IMR-90 (cell line): ENCODE results near the gene RASGRP3. TPM values are rescaled to one million over a fixed set of nuclear protein-coding genes. Genes with fewer than 3 reads are reported as not detected.

Experiments used
- ATAC-seq: fragments of 200-7000 bp; cut with Tn5 transposase; 2 replicates; pipeline ENCODE4 v1.9.1; 2020; ENCODE audit warnings: low read depth, mild to moderate bottlenecking, moderate library complexity
- BruUV-seq: library from RNA; stranded (reverse); fragments of 400-500 nt; replicated peaks from 2 replicates; lab custom pipeline; 2021; lab: Mats Ljungman, UMichigan
- CTCF ChIA-PET: fragments of 300-600 bp; formaldehyde crosslinking; extraction: SDS; loops from one replicate; lab custom pipeline; 2021; ENCODE audit warnings: antibody characterized with exemption; lab: Yijun Ruan, JAX
- POLR2A ChIA-PET: fragments of 300-600 bp; sonication (Branson Sonifier 250); formaldehyde crosslinking; loops from one replicate; lab custom pipeline; 2022; ENCODE audit warnings: antibody characterized with exemption; ENCODE audit not compliant: unreplicated experiment; lab: Charles Lee
- DNase-seq: peaks from one replicate; pipeline ENCODE4 v3.0.0; 2013
- H2AFZ ChIP-seq: replicated peaks from 2 replicates; pipeline ENCODE3; 2013; ENCODE audit warnings: low read length, mild to moderate bottlenecking; ENCODE audit not compliant: poor library complexity
- H2AK5ac ChIP-seq: 2 replicates; pipeline ENCODE4 v1.6.1; 2013; ENCODE audit warnings: low read depth, low read length, inconsistent platforms
- H2AK9ac ChIP-seq: replicated peaks from 2 replicates; pipeline ENCODE3; 2013; ENCODE audit warnings: mild to moderate bottlenecking, low read depth, low read length, moderate library complexity; ENCODE audit not compliant: poor library complexity
- H2BK120ac ChIP-seq: 2 replicates; pipeline ENCODE4 v1.6.1; 2013; ENCODE audit warnings: low read depth, low read length, inconsistent platforms
- H2BK15ac ChIP-seq: 3 replicates; pipeline ENCODE4 v1.6.1; 2013; ENCODE audit warnings: low read depth, low read length, inconsistent platforms
- H2BK20ac ChIP-seq: 2 replicates; pipeline ENCODE4 v1.6.1; 2013; ENCODE audit warnings: low read depth, mild to moderate bottlenecking, inconsistent platforms, low read length, moderate library complexity
- H2BK5ac ChIP-seq: 2 replicates; pipeline ENCODE4 v1.6.1; 2013; ENCODE audit warnings: mild to moderate bottlenecking, low read depth, low read length, inconsistent platforms; ENCODE audit not compliant: poor library complexity, severe bottlenecking
- H3K14ac ChIP-seq: replicated peaks from 2 replicates; pipeline ENCODE4 v1.6.1; 2013; ENCODE audit warnings: low read depth, low read length, inconsistent platforms
- H3K18ac ChIP-seq: 2 replicates; pipeline ENCODE4 v1.6.1; 2013; ENCODE audit warnings: low read depth, low read length, control low read depth
- H3K23ac ChIP-seq: 2 replicates; pipeline ENCODE4 v1.6.1; 2013; ENCODE audit warnings: low read depth, low read length, inconsistent platforms
- H3K27ac ChIP-seq: 2 replicates; pipeline ENCODE4 v1.5.1; 2013; ENCODE audit warnings: mild to moderate bottlenecking, control low read depth, low read length; ENCODE audit not compliant: insufficient read depth
- H3K27me3 ChIP-seq: 2 replicates; pipeline ENCODE4 v1.6.1; 2013; ENCODE audit warnings: low read length; ENCODE audit not compliant: control insufficient read depth, insufficient read depth
- H3K36me3 ChIP-seq: 2 replicates; pipeline ENCODE4 v1.6.1; 2013; ENCODE audit warnings: low read length, mixed read lengths; ENCODE audit not compliant: control insufficient read depth, insufficient read depth
- H3K4ac ChIP-seq: 2 replicates; pipeline ENCODE4 v1.6.1; 2013; ENCODE audit warnings: low read depth, low read length, inconsistent platforms
- H3K4me1 ChIP-seq: 2 replicates; pipeline ENCODE4 v1.6.1; 2013; ENCODE audit warnings: low read length, mixed read lengths; ENCODE audit not compliant: control insufficient read depth, insufficient read depth
- H3K4me2 ChIP-seq: 2 replicates; pipeline ENCODE4 v1.6.1; 2013; ENCODE audit warnings: low read depth, mild to moderate bottlenecking, control low read depth, low read length, moderate library complexity
- H3K4me3 ChIP-seq: 2 replicates; pipeline ENCODE4 v1.5.1; 2013; ENCODE audit warnings: low read depth, mild to moderate bottlenecking, control low read depth, low read length, moderate library complexity; ENCODE audit not compliant: insufficient read depth
- H3K56ac ChIP-seq: 2 replicates; pipeline ENCODE4 v1.6.1; 2013; ENCODE audit warnings: low read length, inconsistent platforms; ENCODE audit not compliant: insufficient read depth; ENCODE audit errors: extremely low read depth
- H3K79me1 ChIP-seq, 2 experiments: 2 replicates each; pipeline ENCODE4 v1.6.1; 2013; ENCODE audit warnings: low read length in 2 of 2, inconsistent platforms in 1 of 2, low read depth in 1 of 2
- H3K9ac ChIP-seq: 2 replicates; pipeline ENCODE4 v1.6.1; 2013; ENCODE audit warnings: low read depth, low read length, control low read depth
- H3K9me1 ChIP-seq: 2 replicates; pipeline ENCODE4 v1.6.1; 2013; ENCODE audit warnings: low read length, inconsistent platforms; ENCODE audit not compliant: insufficient read depth
- H3K9me3 ChIP-seq: 2 replicates; pipeline ENCODE4 v1.6.1; 2013; ENCODE audit warnings: low read length; ENCODE audit not compliant: control insufficient read depth, insufficient read depth
- H4K20me1 ChIP-seq: 2 replicates; pipeline ENCODE4 v1.6.1; 2013; ENCODE audit warnings: low read length, inconsistent platforms; ENCODE audit not compliant: insufficient read depth
- H4K5ac ChIP-seq: 2 replicates; pipeline ENCODE4 v1.6.1; 2013; ENCODE audit warnings: mild to moderate bottlenecking, low read depth, low read length, control low read depth
- H4K8ac ChIP-seq, 2 experiments: 2 replicates each; pipeline ENCODE4 v1.6.1; 2013; ENCODE audit warnings: low read depth in 2 of 2, low read length in 2 of 2, control low read depth in 1 of 2, inconsistent platforms in 1 of 2
- H4K91ac ChIP-seq: 2 replicates; pipeline ENCODE4 v1.6.1; 2013; ENCODE audit warnings: low read depth, low read length, inconsistent platforms; ENCODE audit not compliant: insufficient read depth
- BHLHE40 ChIP-seq: fragments of 150-350 bp; IDR thresholded peaks from 2 replicates; pipeline ENCODE4 v1.6.1; 2016; ENCODE audit warnings: mild to moderate bottlenecking, low read depth, low read length
- CEBPB ChIP-seq: IDR thresholded peaks from 2 replicates; pipeline ENCODE4 v1.6.1; 2012; ENCODE audit warnings: low read depth, low read length, improper control_type of control experiment
- CHD1 ChIP-seq: IDR thresholded peaks from 2 replicates; pipeline ENCODE4 v1.6.1; 2012; ENCODE audit warnings: low read depth, low read length, improper control_type of control experiment
- FOS ChIP-seq: fragments of 150-350 bp; IDR thresholded peaks from 2 replicates; pipeline ENCODE4 v1.6.1; 2016; ENCODE audit warnings: low read depth, low read length
- MAZ ChIP-seq: IDR thresholded peaks from 2 replicates; pipeline ENCODE4 v1.6.1; 2012; ENCODE audit warnings: low read depth, mild to moderate bottlenecking, low read length, improper control_type of control experiment, moderate library complexity, borderline replicate concordance
- MXI1 ChIP-seq: IDR thresholded peaks from 2 replicates; pipeline ENCODE4 v1.6.1; 2012; ENCODE audit warnings: low read depth, mild to moderate bottlenecking, low read length, moderate library complexity, borderline replicate concordance
- NFE2L2 ChIP-seq: fragments of 150-350 bp; IDR thresholded peaks from 2 replicates; pipeline ENCODE4 v1.6.1; 2016; ENCODE audit warnings: low read depth, mild to moderate bottlenecking, low read length
- RAD21 ChIP-seq: IDR thresholded peaks from 2 replicates; pipeline ENCODE4 v1.6.1; 2012; ENCODE audit warnings: low read length, improper control_type of control experiment
- RFX5 ChIP-seq: IDR thresholded peaks from 2 replicates; pipeline ENCODE4 v1.8.0; 2012; ENCODE audit warnings: low read depth, mild to moderate bottlenecking, low read length, moderate library complexity
- SMC3 ChIP-seq: fragments of 150-350 bp; IDR thresholded peaks from 2 replicates; pipeline ENCODE4 v1.6.1; 2016; ENCODE audit warnings: low read depth, mild to moderate bottlenecking, antibody characterized with exemption, low read length, moderate library complexity
- WGBS, 2 experiments: methylation state at CpG; one replicate each; pipeline versions ENCODE4 v1.1.5 to v1.1.7; 2013; ENCODE audit warnings: missing lambda C conversion rate in 2 of 2; ENCODE audit not compliant: insufficient read length in 1 of 2; ENCODE audit errors: extremely low coverage in 2 of 2; 5-methylcytosine and 5-hydroxymethylcytosine counted together
- dilution Hi-C: fragments of 300-500 bp; cut with HindIII; formaldehyde crosslinking; loops from one replicate; pipeline ENCODE4 v1.14.3; 2018; ENCODE audit warnings: low sequenced_read_pairs; ENCODE audit not compliant: unreplicated experiment
- in situ Hi-C: fragments of 300-500 bp; cut with MboI; formaldehyde crosslinking; loops from 3 replicates; pipeline ENCODE4 v1.14.3; 2019; ENCODE audit warnings: low sequenced_read_pairs, inconsistent platforms, mixed read lengths
- intact Hi-C: fragments of 100-400 bp; cut with micrococcal nuclease; formaldehyde crosslinking; loops from 2 replicates; pipeline ENCODE4 v1.10.0; 2022
- polyA plus RNA-seq, 3 experiments: library from polyadenylated mRNA; depleted of rRNA; stranded (reverse); fragments of >200 nt; gene quantifications; 2 replicates each; pipeline ENCODE4 v1.2.3, GENCODE V29; 2012; ENCODE audit warnings: low replicate concordance in 1 of 3
- total RNA-seq: library from RNA; depleted of rRNA; stranded (reverse); fragments of >200 nt; gene quantifications from 2 replicates; pipeline ENCODE4 v1.2.3, GENCODE V29; 2012
- TF ChIP-seq, protein P1 (sequence below): fragments of 150-350 bp; IDR thresholded peaks from 2 replicates; pipeline ENCODE4 v1.6.1; 2016; ENCODE audit warnings: low read depth, mild to moderate bottlenecking, low read length, moderate library complexity, borderline replicate concordance
- TF ChIP-seq, protein P2 (sequence below): conservative IDR thresholded peaks from 2 replicates; pipeline ENCODE4 v1.5.1; 2012; ENCODE audit warnings: mild to moderate bottlenecking, low read depth, low read length, improper control_type of control experiment
- TF ChIP-seq, protein P3 (sequence below): fragments of 150-350 bp; IDR thresholded peaks from 2 replicates; pipeline ENCODE4 v1.6.1; 2017; ENCODE audit warnings: mild to moderate bottlenecking, antibody characterized with exemption, low read length, low read depth

The RASGRP3 gene
- total and polyA plus RNA-seq, 2 of the 4 experiments (the other 2 are of a cell fraction), result 1.7 to 3.0 TPM

DNA sequence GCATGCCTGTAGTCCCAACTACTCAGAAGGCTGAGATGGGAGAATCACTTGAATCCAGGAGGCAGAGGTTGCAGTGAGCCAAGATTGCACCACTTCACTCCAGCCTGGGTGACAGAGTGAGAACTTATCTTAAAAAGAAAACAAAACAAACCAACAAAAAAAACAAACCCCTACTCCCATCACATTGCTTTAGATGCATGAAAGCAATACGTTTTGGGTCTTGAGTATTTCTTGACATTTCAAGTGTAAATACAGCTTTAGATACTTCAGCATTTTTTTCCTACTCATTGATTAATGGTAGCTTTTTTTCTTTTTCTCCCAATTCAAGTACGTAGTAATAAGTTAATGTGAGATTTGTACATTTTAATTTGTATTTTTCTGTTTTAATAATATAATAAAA is 20.3 kb downstream of the RASGRP3 start:
- Histone ChIP-seq H3K18ac (no peak overlapping the region), H3K4me2 (no peak overlapping the region), H3K79me1 (no peaks in the 10 kb centered on the region), H3K4ac (no peak overlapping the region), H2BK15ac (no peak overlapping the region), H4K91ac (no peak overlapping the region), H3K4me1 (peaks cover 10% of the 10 kb centered on the region), H3K36me3 (no peaks in the 10 kb centered on the region), H3K9ac (no peak overlapping the region), H3K14ac (no peak overlapping the region), H4K5ac (no peak overlapping the region), H2BK20ac (no peak overlapping the region), H2BK5ac (no peak overlapping the region), H3K27ac (no peak overlapping the region), H3K9me3 (no peaks in the 10 kb centered on the region; the same call in 1 of the 2 replicates), H4K8ac (no peak overlapping the region), H3K23ac (no peak overlapping the region), H2BK120ac (no peak overlapping the region), H2AK5ac (no peak overlapping the region), H3K9me1 (no peaks in the 10 kb centered on the region), H3K4me3 (no peak overlapping the region), H2AK9ac (no peak overlapping the region), H3K56ac (no peak overlapping the region), H4K20me1 (no peaks in the 10 kb centered on the region), H3K27me3 (no peaks in the 10 kb centered on the region), H2AFZ (no peak overlapping the region)
- intact Hi-C loops, result loop anchor here (1.0 kb wide), 1 partner anchor 12 kb away; no protein-coding TSS in a partner anchor
- BruUV-seq, result no TSS peak
- no peak for TF ChIP-seq MAZ
- no peak for TF ChIP-seq CEBPB
- no peak for TF ChIP-seq NFE2L2
- TF ChIP-seq, protein P1, sequence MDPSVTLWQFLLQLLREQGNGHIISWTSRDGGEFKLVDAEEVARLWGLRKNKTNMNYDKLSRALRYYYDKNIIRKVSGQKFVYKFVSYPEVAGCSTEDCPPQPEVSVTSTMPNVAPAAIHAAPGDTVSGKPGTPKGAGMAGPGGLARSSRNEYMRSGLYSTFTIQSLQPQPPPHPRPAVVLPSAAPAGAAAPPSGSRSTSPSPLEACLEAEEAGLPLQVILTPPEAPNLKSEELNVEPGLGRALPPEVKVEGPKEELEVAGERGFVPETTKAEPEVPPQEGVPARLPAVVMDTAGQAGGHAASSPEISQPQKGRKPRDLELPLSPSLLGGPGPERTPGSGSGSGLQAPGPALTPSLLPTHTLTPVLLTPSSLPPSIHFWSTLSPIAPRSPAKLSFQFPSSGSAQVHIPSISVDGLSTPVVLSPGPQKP, result no peak
- TF ChIP-seq, protein P2, sequence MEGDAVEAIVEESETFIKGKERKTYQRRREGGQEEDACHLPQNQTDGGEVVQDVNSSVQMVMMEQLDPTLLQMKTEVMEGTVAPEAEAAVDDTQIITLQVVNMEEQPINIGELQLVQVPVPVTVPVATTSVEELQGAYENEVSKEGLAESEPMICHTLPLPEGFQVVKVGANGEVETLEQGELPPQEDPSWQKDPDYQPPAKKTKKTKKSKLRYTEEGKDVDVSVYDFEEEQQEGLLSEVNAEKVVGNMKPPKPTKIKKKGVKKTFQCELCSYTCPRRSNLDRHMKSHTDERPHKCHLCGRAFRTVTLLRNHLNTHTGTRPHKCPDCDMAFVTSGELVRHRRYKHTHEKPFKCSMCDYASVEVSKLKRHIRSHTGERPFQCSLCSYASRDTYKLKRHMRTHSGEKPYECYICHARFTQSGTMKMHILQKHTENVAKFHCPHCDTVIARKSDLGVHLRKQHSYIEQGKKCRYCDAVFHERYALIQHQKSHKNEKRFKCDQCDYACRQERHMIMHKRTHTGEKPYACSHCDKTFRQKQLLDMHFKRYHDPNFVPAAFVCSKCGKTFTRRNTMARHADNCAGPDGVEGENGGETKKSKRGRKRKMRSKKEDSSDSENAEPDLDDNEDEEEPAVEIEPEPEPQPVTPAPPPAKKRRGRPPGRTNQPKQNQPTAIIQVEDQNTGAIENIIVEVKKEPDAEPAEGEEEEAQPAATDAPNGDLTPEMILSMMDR, result no peak
- no peak for TF ChIP-seq CHD1
- TF ChIP-seq, protein P3, sequence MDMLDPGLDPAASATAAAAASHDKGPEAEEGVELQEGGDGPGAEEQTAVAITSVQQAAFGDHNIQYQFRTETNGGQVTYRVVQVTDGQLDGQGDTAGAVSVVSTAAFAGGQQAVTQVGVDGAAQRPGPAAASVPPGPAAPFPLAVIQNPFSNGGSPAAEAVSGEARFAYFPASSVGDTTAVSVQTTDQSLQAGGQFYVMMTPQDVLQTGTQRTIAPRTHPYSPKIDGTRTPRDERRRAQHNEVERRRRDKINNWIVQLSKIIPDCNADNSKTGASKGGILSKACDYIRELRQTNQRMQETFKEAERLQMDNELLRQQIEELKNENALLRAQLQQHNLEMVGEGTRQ, result no peak
- TF ChIP-seq RAD21, result no peak
- no peak for TF ChIP-seq RFX5
- no peak for TF ChIP-seq BHLHE40
- no peak for TF ChIP-seq MXI1
- TF ChIP-seq SMC3, result no peak
- no peak for TF ChIP-seq FOS
- ATAC-seq (no peak), DNase-seq (no peak)
- ChIA-PET POLR2A (no interaction called here), CTCF (no interaction called here)
- dilution Hi-C loops, result no loop called here
- in situ Hi-C loops, result no loop called here
- WGBS, 2 experiments, result no CpG with 5 or more reads among the region's 2 CpGs
